Stimulated activated naive CD8-positive, alpha-beta T cell treated with anti-CD3 and anti-CD28 coated beads, Interleukin-15, Interleukin-2, amounts not matched to agents 100 ng/mL and 50 ng/mL, for 24 hours (primary cell): Measurements from ENCODE around the gene SLC6A3.

Source experiments
- H3K27ac Mint-ChIP-seq: one replicate; pipeline ENCODE4 v1.8.0; 2021; ENCODE audit warnings: mild to moderate bottlenecking, mixed read lengths
- H3K27me3 Mint-ChIP-seq: one replicate; pipeline ENCODE4 v1.8.0; 2021; ENCODE audit warnings: mixed read lengths
- H3K36me3 Mint-ChIP-seq: one replicate; pipeline ENCODE4 v1.8.0; 2021; ENCODE audit warnings: low read depth, mixed read lengths
- H3K4me1 Mint-ChIP-seq: one replicate; pipeline ENCODE4 v1.8.0; 2021; ENCODE audit warnings: low read depth, mixed read lengths
- H3K4me3 Mint-ChIP-seq: one replicate; pipeline ENCODE4 v1.8.0; 2021; ENCODE audit warnings: mild to moderate bottlenecking, mixed read lengths
- H3K9me3 Mint-ChIP-seq: one replicate; pipeline ENCODE4 v1.8.0; 2021; ENCODE audit warnings: mixed read lengths

SLC6A3 gene

DNA sequence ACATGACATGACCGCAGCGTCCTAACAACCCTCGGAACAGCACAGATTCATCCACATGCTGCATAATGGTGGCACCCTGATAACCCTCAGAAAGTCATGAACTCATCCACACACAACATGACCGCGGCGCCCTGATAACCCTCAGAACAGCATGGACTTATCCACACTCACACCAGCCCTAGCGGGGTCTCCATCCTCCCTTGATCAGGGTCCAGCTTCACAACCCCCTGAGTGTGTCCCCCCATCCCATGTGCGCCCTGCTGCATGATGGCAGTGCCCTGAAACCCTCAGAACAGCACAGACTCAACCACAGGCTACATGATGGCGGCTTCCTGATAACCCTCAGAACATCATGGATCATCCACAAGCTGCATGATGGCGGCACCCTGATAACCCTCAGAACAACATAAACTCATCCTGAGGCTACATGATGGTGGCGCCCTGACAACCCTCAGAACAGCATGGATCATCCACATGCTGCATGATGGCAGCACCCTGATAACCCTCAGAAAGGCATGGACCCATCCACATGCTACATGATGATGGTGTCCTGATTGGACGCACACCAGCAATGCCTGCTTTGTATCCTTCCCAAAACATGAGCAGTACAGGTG lies 28.3 kb downstream of the SLC6A3 start:
- H3K36me3 Mint-ChIP-seq: no peaks in the 10 kb centered on the region
- no peaks in the 10 kb centered on the region for H3K9me3 Mint-ChIP-seq
- no peak overlapping the region for H3K4me3 Mint-ChIP-seq
- peaks cover 4% of the 10 kb centered on the region for H3K27me3 Mint-ChIP-seq
- no peak overlapping the region for H3K27ac Mint-ChIP-seq
- no peaks in the 10 kb centered on the region for H3K4me1 Mint-ChIP-seq

- H3K36me3 Mint-ChIP-seq: no peaks in the 10 kb centered on the region
- H3K4me3 Mint-ChIP-seq: no peak overlapping the region
- H3K27ac Mint-ChIP-seq: no peak overlapping the region
- H3K27me3 Mint-ChIP-seq: peaks cover 9% of the 10 kb centered on the region
- H3K9me3 Mint-ChIP-seq: no peaks in the 10 kb centered on the region
- H3K4me1 Mint-ChIP-seq: no peaks in the 10 kb centered on the region
These were observed 29.4 kb downstream of the SLC6A3 start for GRCh38 chr5:1415626-1416360.

- Mint-ChIP-seq H3K27ac (no peak overlapping the region), H3K9me3 (no peaks in the 10 kb centered on the region), H3K36me3 (no peaks in the 10 kb centered on the region), H3K4me1 (no peaks in the 10 kb centered on the region), H3K27me3 (peaks cover 12% of the 10 kb centered on the region), H3K4me3 (no peak overlapping the region)
These were observed 30.2 kb downstream of the SLC6A3 start for GRCh38 chr5:1415059-1415425.

DNA sequence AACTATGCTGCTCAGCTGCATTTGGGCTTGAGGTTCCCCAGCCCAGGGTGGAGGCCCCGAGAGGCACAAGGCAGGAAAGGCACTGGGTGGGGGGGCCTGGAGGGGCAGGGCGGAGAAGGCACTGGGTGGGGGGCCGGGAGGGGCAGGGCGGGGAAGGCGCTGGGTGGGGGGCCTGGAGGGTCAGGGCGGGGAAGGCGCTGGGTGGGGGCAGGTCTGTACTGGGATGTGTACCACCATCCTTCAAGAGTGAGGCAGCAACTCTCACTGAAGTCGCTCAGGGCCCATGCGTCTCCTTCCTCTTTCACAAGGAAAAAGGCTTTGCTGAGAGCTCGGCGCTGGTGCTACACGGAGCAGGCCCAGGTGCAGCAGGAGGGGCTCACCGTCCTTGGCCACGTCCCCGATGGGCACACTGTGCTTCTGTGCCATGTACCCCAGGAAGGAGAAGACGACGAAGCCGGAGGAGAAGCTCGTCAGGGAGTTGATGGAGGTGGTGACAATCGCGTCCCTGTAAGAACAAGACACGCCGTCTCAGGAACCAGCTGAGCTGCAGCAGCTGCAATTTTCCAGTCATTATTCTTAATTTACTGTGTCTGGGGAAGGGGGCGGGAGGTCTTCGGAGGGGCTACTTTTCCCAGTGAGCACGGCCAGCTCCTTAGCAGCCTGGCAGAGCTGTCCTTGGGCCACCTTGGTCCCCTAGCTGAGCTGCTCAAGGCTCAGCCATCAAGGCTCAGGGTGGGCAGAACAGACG lies 30.8 kb downstream of the SLC6A3 start:
- Mint-ChIP-seq H3K4me3 (no peak overlapping the region), H3K36me3 (no peaks in the 10 kb centered on the region), H3K27ac (no peak overlapping the region), H3K9me3 (no peaks in the 10 kb centered on the region), H3K27me3 (peaks cover 13% of the 10 kb centered on the region), H3K4me1 (no peaks in the 10 kb centered on the region)

- H3K27me3 Mint-ChIP-seq: peaks cover 21% of the 10 kb centered on the region
- H3K9me3 Mint-ChIP-seq: no peaks in the 10 kb centered on the region
- no peaks in the 10 kb centered on the region for H3K36me3 Mint-ChIP-seq
- H3K4me1 Mint-ChIP-seq: no peaks in the 10 kb centered on the region
- no peak overlapping the region for H3K27ac Mint-ChIP-seq
- H3K4me3 Mint-ChIP-seq: no peak overlapping the region
These were observed 31.5 kb downstream of the SLC6A3 start for GRCh38 chr5:1413611-1414241.

DNA sequence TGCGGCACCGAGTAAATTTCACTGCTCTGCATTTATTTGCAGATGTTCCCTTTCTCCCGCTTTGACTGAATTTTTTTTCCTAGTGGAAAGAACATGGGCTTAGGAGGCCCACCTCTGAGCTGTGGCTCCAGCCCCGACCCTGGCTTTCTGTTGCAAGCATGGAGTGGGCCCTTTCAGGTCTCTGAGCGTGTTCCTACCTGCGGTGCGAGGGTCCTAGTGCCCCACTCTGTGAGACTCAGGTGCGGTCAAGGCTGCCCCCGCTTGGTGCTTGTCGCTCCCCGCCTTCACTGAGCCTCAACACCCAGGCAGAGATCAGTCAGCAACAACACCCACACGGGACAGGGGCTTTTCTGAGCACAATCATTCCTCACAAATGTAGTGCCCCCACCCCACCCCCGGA lies 32.0 kb downstream of the SLC6A3 start:
- no peaks in the 10 kb centered on the region for H3K4me1 Mint-ChIP-seq
- H3K9me3 Mint-ChIP-seq: no peaks in the 10 kb centered on the region
- no peaks in the 10 kb centered on the region for H3K36me3 Mint-ChIP-seq
- peaks cover 21% of the 10 kb centered on the region for H3K27me3 Mint-ChIP-seq
- H3K27ac Mint-ChIP-seq: no peak overlapping the region
- H3K4me3 Mint-ChIP-seq: no peak overlapping the region

DNA sequence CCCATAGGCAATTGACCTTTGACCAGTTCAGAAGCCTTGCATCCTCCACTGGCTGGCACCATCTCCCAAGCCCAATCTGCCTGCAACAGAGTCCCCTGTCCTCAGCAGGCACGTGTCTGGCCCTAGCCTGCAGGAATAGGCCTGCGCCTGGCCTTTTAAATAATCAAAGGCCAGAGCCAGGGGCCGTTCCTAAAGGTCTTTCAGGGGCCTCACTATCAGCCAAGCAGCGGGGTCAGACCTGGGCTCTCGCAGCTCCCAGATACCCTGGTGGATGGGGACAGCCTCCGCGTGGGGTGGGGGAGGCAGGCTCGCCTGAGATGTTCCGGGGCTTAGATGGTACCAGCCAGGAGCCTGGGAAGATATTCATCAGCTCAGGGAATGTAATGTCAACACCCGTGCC lies 32.6 kb downstream of the SLC6A3 start:
- no peaks in the 10 kb centered on the region for H3K9me3 Mint-ChIP-seq
- H3K4me3 Mint-ChIP-seq: no peak overlapping the region
- no peaks in the 10 kb centered on the region for H3K4me1 Mint-ChIP-seq
- no peak overlapping the region for H3K27ac Mint-ChIP-seq
- no peaks in the 10 kb centered on the region for H3K36me3 Mint-ChIP-seq
- peaks cover 23% of the 10 kb centered on the region for H3K27me3 Mint-ChIP-seq

DNA sequence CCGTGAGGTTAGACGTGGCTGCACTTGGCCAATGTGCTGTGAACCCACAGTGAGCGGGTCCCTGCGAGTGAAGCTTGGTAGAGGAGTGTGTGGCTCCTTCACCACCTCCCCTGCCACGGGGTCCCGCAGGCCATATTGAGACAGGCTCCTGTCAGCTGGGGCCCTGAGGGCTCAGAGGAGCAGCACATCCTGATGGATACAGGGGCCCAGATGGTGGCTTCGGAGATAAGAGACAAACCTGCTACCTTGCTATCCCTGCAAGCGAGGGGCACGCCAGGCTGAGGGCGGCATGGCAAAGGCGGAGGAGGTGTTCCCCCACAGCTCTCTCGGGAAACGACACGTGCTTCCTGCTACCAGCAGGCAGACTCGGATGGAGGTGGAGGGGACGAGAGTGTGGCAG lies 33.1 kb downstream of the SLC6A3 start:
- H3K9me3 Mint-ChIP-seq: no peaks in the 10 kb centered on the region
- peaks cover 26% of the 10 kb centered on the region for H3K27me3 Mint-ChIP-seq
- H3K36me3 Mint-ChIP-seq: no peaks in the 10 kb centered on the region
- no peak overlapping the region for H3K4me3 Mint-ChIP-seq
- no peaks in the 10 kb centered on the region for H3K4me1 Mint-ChIP-seq
- H3K27ac Mint-ChIP-seq: no peak overlapping the region

- no peaks in the 10 kb centered on the region for H3K9me3 Mint-ChIP-seq
- no peaks in the 10 kb centered on the region for H3K4me1 Mint-ChIP-seq
- no peak overlapping the region for H3K27ac Mint-ChIP-seq
- no peaks in the 10 kb centered on the region for H3K36me3 Mint-ChIP-seq
- peaks cover 26% of the 10 kb centered on the region for H3K27me3 Mint-ChIP-seq
- H3K4me3 Mint-ChIP-seq: no peak overlapping the region
These were observed 34.1 kb downstream of the SLC6A3 start for GRCh38 chr5:1411099-1411498.

- no peak overlapping the region for H3K4me3 Mint-ChIP-seq
- H3K27ac Mint-ChIP-seq: no peak overlapping the region
- H3K9me3 Mint-ChIP-seq: no peaks in the 10 kb centered on the region
- no peaks in the 10 kb centered on the region for H3K4me1 Mint-ChIP-seq
- no peaks in the 10 kb centered on the region for H3K36me3 Mint-ChIP-seq
- H3K27me3 Mint-ChIP-seq: peaks cover 26% of the 10 kb centered on the region
These were observed 34.9 kb downstream of the SLC6A3 start for GRCh38 chr5:1410156-1411014.

DNA sequence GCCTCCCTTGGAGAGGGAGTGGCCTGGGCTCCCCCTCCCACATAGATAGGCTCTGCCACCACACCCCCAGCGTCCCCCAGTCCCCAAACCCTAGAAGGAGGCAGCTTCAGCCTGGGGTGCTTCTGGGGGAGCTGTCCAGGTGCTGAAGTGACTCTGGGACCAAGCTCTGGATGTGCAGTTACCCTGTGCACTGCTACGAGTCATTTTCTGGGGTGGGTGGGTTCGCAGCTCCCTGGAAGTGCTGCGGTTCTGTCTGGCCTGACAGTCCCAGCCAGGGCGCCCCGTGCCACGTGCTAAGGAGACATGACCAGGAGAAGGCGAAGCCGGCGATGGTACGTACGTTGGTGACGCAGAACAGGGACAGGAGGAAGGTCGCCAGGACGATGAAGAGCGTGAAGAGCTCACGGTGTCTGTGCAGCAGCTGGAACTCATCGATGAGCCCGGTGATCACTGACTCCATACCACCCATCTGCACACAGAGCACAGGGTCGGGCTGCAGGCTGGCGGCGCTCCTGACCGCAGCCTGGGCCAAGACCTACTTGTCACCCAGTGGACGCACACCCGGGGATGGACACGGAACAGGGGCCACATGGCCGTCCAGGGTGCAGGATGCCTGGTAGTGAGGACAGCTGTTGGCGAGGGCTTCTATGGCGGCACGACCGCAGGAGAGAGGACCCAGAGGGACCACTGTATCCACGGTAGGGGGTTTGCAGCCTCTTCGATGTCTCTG lies 35.7 kb downstream of the SLC6A3 start:
- Mint-ChIP-seq H3K27ac (no peak overlapping the region), H3K4me1 (no peaks in the 10 kb centered on the region), H3K9me3 (no peaks in the 10 kb centered on the region), H3K27me3 (peaks cover 26% of the 10 kb centered on the region), H3K4me3 (no peak overlapping the region), H3K36me3 (no peaks in the 10 kb centered on the region)

DNA sequence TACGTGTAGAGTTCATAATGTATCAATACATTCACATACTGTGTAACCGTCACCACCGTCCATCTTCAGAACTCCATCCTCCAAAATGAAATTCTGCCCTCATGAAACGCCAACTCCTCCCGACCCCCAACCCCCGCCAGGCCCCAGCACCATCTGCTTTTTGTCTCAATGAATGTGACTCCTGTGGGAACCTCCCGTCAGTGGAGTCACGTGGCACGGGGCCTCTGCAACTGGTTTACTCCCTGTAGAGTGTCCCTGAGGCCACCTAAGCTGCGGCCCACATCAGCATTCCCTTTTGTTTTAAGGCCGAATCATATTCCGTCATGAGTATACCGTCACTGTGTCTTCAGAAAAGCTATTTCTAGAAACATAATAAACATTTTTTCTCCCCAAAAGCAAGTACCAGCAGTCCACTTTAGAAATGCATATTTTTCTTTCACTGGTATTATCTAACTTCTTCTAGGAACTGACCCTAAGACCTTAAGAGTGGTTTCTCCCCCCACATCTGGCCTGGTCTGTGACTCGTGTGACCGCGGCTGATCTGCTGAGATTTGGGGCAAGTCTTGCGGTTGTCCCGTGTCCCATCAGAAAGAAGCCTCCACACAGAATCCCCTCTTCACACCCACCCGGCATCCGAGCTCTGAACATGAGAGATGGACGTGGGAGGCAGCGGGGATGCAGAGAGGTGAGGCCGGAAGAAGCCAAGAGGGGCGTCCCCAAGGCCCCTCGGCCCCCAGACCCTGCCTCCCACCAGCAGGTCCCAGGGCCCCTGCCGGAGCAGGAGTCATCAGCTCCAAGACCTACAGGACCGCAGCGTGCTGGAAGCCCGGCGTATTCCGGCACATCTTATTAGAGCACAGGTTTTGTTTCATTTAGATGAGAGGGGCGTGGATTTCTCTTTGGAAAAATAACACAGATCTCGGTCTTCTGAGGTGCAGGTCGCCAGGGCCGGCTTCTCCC lies 38.3 kb downstream of the SLC6A3 start:
- no peak overlapping the region for H3K27ac Mint-ChIP-seq
- no peak overlapping the region for H3K4me3 Mint-ChIP-seq
- H3K9me3 Mint-ChIP-seq: no peaks in the 10 kb centered on the region
- H3K36me3 Mint-ChIP-seq: no peaks in the 10 kb centered on the region
- peaks cover 22% of the 10 kb centered on the region for H3K27me3 Mint-ChIP-seq
- H3K4me1 Mint-ChIP-seq: no peaks in the 10 kb centered on the region
